Transverse colon (tissue), 4 donors: ENCODE measurements around the gene STK4.

Source experiments
- CTCF ChIP-seq, 5 experiments: fragments of 200-600 bp in 3 of 5; fragments of 450-650 bp in 2 of 5; sonication (generic) in 3 of 5; IDR thresholded peaks; 1 replicate in 2 of 5; 2 replicates in 3 of 5; pipeline ENCODE4 v1.5.1; 2016 to 2017; ENCODE audit warnings: antibody characterized with exemption in 5 of 5, inconsistent platforms in 3 of 5, mild to moderate bottlenecking in 2 of 5, moderate library complexity in 1 of 5
- EP300 ChIP-seq: sonication (generic); formaldehyde crosslinking; IDR thresholded peaks from one replicate; pipeline ENCODE4 v1.6.1; 2017; ENCODE audit warnings: antibody characterized with exemption, low read depth
- POLR2A ChIP-seq: fragments of 450-650 bp; IDR thresholded peaks from one replicate; pipeline ENCODE4 v1.6.1; 2016; ENCODE audit warnings: antibody characterized with exemption, mild to moderate bottlenecking, moderate library complexity
- POLR2AphosphoS5 ChIP-seq, 3 donors: sonication (generic); formaldehyde crosslinking; IDR thresholded peaks; one replicate each; pipeline ENCODE4 v1.6.1; 2016; ENCODE audit warnings: antibody characterized with exemption in 3 of 3

DNA sequence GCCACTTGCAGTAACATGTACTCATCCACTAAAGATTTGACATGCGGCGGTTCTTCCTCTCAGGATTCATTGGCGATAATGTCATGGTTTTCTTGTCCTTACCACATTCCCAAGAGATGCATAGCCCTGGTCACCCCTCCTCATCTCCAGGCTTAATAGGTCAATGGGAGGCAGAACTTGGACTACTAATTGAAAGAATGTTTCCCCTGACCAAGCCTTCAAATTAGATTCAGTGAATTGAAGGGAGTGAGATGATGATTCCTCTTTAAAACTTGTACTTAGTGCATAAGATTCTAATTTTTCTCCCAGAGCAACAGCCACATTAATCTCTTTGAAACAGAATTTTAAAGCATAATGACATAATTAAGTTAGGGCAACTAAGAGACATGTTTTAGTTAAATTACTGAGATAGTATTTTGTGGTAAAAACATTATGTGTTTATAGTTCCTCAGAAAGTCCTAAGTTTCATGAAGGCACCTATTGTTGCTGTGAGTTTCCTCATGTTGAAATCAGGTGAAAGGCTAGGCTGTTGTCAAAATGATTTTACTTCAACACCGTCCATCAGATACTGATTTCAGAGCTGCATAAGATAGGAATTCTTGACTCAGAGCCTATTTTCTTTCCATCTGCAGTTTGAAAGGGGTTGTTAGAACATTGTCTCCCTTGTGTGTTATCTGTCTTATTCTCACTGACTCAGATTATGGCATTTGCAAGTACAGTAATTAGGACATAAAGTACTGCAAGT is 48.5 kb downstream of the STK4 start:
- TF ChIP-seq CTCF (IDR thresholded peaks at IDR 0.05) (no peak), POLR2A (no peak), EP300 (no peak), POLR2AphosphoS5 (IDR thresholded peaks at IDR 0.05) (peak in 1 of 3 donors; percentile 42)
